PC-9 (cell line): Measurements from ENCODE around the gene LRP2. TPM values are rescaled to one million over a fixed set of nuclear protein-coding genes. Genes with fewer than 3 reads are reported as not detected.
A peak's percentile ranks its signal among the peaks of the same experiment; 100 is the strongest.
"Not testable (repeated sequence)": the region's sequence is repeated elsewhere in the genome, so short reads cannot be mapped to it uniquely, and the experiment has no call there.

Experiments
- BruUV-seq: library from RNA; stranded (reverse); fragments of 400-500 nt; replicated peaks from 2 replicates; lab custom pipeline; 2021; lab: Mats Ljungman, UMichigan
- CTCF ChIA-PET: fragments of 300-600 bp; sonication (Branson Sonifier 250); formaldehyde crosslinking; loops from one replicate; lab custom pipeline; 2022; ENCODE audit warnings: antibody characterized with exemption; lab: Charles Lee
- POLR2A ChIA-PET: fragments of 300-600 bp; sonication (Branson Sonifier 250); formaldehyde crosslinking; loops from one replicate; lab custom pipeline; 2022; ENCODE audit warnings: antibody characterized with exemption; ENCODE audit not compliant: unreplicated experiment; lab: Charles Lee
- DNase-seq, 2 experiments: peaks; one replicate each; pipeline versions ENCODE4 v3.0.0 to v3.0.0-alpha.2; 2015 to 2022; ENCODE audit warnings: mixed read lengths in 1 of 2
- H2AFZ ChIP-seq: fragments of 200-600 bp; sonication (generic); 2 replicates; pipeline ENCODE4 v1.8.1; 2017; ENCODE audit warnings: antibody characterized with exemption
- H3F3A ChIP-seq: fragments of 200-600 bp; sonication (generic); 2 replicates; pipeline ENCODE4 v1.8.1; 2017; ENCODE audit warnings: antibody characterized with exemption, mild to moderate bottlenecking, low read depth; ENCODE audit not compliant: insufficient read depth
- H3K27ac ChIP-seq: fragments of 200-600 bp; sonication (generic); 2 replicates; pipeline ENCODE4 v1.6.1; 2016; ENCODE audit warnings: mixed run types
- H3K27me3 ChIP-seq: fragments of 200-600 bp; sonication (generic); 2 replicates; pipeline ENCODE4 v1.6.1; 2016; ENCODE audit warnings: low read depth, mixed run types; ENCODE audit not compliant: insufficient read depth
- H3K36me3 ChIP-seq: fragments of 200-600 bp; sonication (generic); 2 replicates; pipeline ENCODE4 v1.6.1; 2016; ENCODE audit warnings: low read depth, mixed run types
- H3K4me1 ChIP-seq: fragments of 200-600 bp; sonication (generic); replicated peaks from 2 replicates; pipeline ENCODE4 v1.6.1; 2016; ENCODE audit warnings: mixed run types; ENCODE audit not compliant: insufficient read depth
- H3K4me2 ChIP-seq: fragments of 200-600 bp; sonication (generic); 2 replicates; pipeline ENCODE4 v1.6.1; 2017; ENCODE audit warnings: mixed run types
- H3K4me3 ChIP-seq: fragments of 200-600 bp; sonication (generic); 2 replicates; pipeline ENCODE4 v1.6.1; 2016; ENCODE audit warnings: mixed run types
- H3K79me2 ChIP-seq: fragments of 200-600 bp; sonication (generic); 2 replicates; pipeline ENCODE4 v1.6.1; 2017; ENCODE audit warnings: low read depth, mixed run types
- H3K9me2 ChIP-seq: fragments of 200-600 bp; sonication (generic); 2 replicates; pipeline ENCODE4 v1.8.1; 2017; ENCODE audit warnings: mild to moderate bottlenecking; ENCODE audit not compliant: insufficient read depth
- H3K9me3 ChIP-seq: fragments of 200-600 bp; sonication (generic); 2 replicates; pipeline ENCODE4 v1.8.1; 2016; ENCODE audit warnings: low read depth; ENCODE audit not compliant: insufficient read depth
- H4K20me1 ChIP-seq: fragments of 200-600 bp; sonication (generic); 2 replicates; pipeline ENCODE4 v1.8.1; 2017; ENCODE audit not compliant: insufficient read depth
- CTCF ChIP-seq: fragments of 200-600 bp; sonication (generic); conservative IDR thresholded peaks from 2 replicates; pipeline ENCODE4 v1.6.1; 2017; ENCODE audit warnings: mixed run types, antibody characterized with exemption, mild to moderate bottlenecking, moderate library complexity
- EZH2 ChIP-seq: fragments of 200-600 bp; sonication (generic); IDR thresholded peaks from 2 replicates; pipeline ENCODE4 v1.8.0; 2017; ENCODE audit warnings: antibody characterized with exemption, low read depth
- intact Hi-C: fragments of 100-400 bp; cut with micrococcal nuclease; formaldehyde crosslinking; loops from one replicate; pipeline ENCODE4 v1.10.0; 2022; ENCODE audit not compliant: unreplicated experiment
- total RNA-seq: library from RNA; stranded (reverse); gene quantifications from 2 replicates; pipeline ENCODE4 v1.2.3, GENCODE V29; 2021

The LRP2 gene
- total RNA-seq, 1 experiment from 2014 or later, result not detected

- no peak overlapping the region for H3K4me2 ChIP-seq
- no peaks in the 10 kb centered on the region for H3K79me2 ChIP-seq
- no peak overlapping the region for H3K27ac ChIP-seq
- intact Hi-C loops, result no loop called here
- no TSS peak for BruUV-seq
- TF ChIP-seq EZH2, result no peak
- no peak for TF ChIP-seq CTCF
- no peaks in the 10 kb centered on the region for H3K36me3 ChIP-seq
- no peaks in the 10 kb centered on the region for H3K27me3 ChIP-seq
- POLR2A ChIA-PET, result no interaction called here
- no peak for DNase-seq
- H3K4me3 ChIP-seq, result no peak overlapping the region
- no peaks in the 10 kb centered on the region for H3F3A ChIP-seq
- H3K4me1 ChIP-seq, result no peaks in the 10 kb centered on the region
- H2AFZ ChIP-seq, result no peak overlapping the region
- CTCF ChIA-PET, result interaction anchor here (0.5 kb wide), 1 partner anchor 9 kb away, joined by 3 read pairs; no protein-coding TSS in a partner anchor
- H3K9me3 ChIP-seq, result no peaks in the 10 kb centered on the region
- no peaks in the 10 kb centered on the region for H4K20me1 ChIP-seq
- H3K9me2 ChIP-seq, result no peaks in the 10 kb centered on the region
These were observed 225.3 kb downstream of the LRP2 start for GRCh38 chr2:169136885-169137534.

GRCh38 chr2:169136428-169136827 lies 225.9 kb downstream of the LRP2 start:
- H3K4me3 ChIP-seq, H3K79me2 ChIP-seq, H3K27me3 ChIP-seq, H3K9me3 ChIP-seq, H3K4me2 ChIP-seq, H2AFZ ChIP-seq, H3F3A ChIP-seq, H3K4me1 ChIP-seq, CTCF ChIA-PET, DNase-seq, BruUV-seq, H3K9me2 ChIP-seq, H3K36me3 ChIP-seq, H4K20me1 ChIP-seq, POLR2A ChIA-PET, H3K27ac ChIP-seq, intact Hi-C loops: not testable (repeated sequence)

DNA sequence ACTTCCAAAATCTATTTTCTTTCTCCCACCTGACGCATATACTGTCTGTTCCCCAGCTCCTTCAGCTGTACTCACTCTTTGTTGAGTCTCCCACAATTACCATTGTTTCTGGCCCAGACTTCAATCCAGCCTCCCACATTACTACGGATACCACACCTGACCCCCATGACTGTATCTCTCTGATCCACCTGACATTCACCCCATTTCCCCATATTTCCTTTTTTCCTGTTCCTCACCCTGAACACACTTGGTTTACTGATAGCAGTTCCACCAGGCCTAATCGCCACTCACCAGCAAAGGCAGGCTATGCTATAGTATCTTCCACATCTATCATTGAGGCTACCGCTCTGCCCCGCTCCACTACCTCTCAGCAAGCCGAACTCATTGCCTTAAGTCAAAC lies 228.1 kb downstream of the LRP2 start:
- H3K4me1 ChIP-seq, H3K79me2 ChIP-seq, H3K4me3 ChIP-seq, H3K4me2 ChIP-seq, H2AFZ ChIP-seq, H3K36me3 ChIP-seq, BruUV-seq, intact Hi-C loops, H3K27ac ChIP-seq, CTCF ChIA-PET, H3K9me3 ChIP-seq, DNase-seq, H4K20me1 ChIP-seq, H3K9me2 ChIP-seq, H3F3A ChIP-seq, H3K27me3 ChIP-seq, POLR2A ChIA-PET: not testable (repeated sequence)

DNA sequence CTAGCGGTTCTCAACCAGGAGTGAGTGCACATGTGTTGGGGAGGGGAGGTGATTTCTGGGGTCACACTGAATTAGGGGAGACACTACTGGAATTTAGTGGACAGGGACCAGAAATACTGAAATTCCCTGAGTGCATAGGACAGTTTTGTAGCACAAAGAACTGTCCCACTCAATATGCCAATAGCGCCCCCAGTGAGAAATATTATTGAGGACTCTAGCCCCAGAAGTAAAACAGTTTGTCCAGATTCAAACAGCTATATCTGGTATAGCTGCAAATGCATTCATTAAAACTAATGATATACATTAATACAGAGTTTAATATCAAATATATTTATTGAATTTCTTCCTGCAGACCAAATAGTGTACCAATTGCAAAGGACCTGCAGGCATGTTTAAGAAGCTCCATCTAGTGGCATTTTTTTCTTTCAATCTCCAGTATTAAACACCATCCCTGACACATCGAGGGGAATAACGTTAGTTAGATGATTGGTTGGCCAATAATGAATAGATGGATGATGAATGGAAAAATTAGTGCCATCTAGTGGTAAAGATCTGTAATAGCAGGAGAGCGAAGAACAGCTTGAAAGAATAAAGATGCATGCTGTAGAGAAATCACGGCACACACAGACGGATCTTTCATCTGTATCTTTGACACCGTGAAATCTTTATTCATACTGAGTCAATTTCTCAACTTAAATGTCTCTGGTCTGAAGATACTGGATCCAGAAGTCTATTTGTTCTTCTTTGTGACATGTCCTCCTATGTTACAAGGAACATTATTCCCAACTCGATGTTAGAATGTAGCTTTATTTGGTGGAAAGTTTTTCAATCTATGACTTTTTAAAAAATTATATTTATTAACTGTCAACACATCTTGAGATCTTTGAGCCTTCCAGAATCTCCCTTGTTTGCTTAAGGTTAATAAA lies 230.5 kb downstream of the LRP2 start:
- DNase-seq, result no peak
- intact Hi-C loops, result loop anchor here (1.0 kb wide), 1 partner anchor 171 kb away; no protein-coding TSS in a partner anchor
- no TSS peak for BruUV-seq
- Histone ChIP-seq H3K9me2 (no peaks in the 10 kb centered on the region), H3K36me3 (no peaks in the 10 kb centered on the region), H3F3A (no peaks in the 10 kb centered on the region), H3K4me3 (no peak overlapping the region), H3K79me2 (no peaks in the 10 kb centered on the region), H3K27ac (no peak overlapping the region), H4K20me1 (no peaks in the 10 kb centered on the region), H3K9me3 (no peaks in the 10 kb centered on the region), H3K27me3 (no peaks in the 10 kb centered on the region), H3K4me2 (no peak overlapping the region), H2AFZ (no peak overlapping the region), H3K4me1 (no peaks in the 10 kb centered on the region)
- TF ChIP-seq EZH2 (no peak), CTCF (peak; percentile 84)
- CTCF ChIA-PET, result interaction anchor here (0.7 to 1.6 kb wide), 3 partner anchors 10 to 169 kb away, joined by 3 to 4 read pairs (median 3); no protein-coding TSS in a partner anchor
- POLR2A ChIA-PET, result interaction anchor here (0.6 kb wide), 1 partner anchor 186 kb away, joined by 4 read pairs; no protein-coding TSS in a partner anchor
